ENCODE data around the gene RYK.

DNA sequence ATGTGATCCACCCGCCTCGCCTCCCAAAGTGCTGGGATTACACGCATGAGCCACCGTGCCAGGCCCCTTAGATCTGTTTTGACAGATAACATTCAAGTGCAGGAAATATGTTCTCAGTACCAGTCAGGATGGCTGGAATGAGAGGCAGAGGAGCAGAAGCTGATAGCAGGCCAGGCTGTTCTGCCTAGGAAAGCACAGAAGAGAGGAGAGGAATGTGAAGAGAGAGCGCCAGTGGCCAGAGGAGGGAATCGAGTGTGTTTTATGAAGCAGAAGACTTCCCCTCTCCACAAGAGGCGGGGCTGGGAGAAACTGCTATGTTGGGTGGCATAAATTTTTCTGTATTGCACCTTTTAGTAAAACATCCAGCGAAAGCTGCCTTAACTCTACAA, 32.0 kb upstream of the RYK start:
- TF ChIP-seq POLR2A (IDR thresholded peaks at IDR 0.05): no peak
- TF ChIP-seq, protein P1, sequence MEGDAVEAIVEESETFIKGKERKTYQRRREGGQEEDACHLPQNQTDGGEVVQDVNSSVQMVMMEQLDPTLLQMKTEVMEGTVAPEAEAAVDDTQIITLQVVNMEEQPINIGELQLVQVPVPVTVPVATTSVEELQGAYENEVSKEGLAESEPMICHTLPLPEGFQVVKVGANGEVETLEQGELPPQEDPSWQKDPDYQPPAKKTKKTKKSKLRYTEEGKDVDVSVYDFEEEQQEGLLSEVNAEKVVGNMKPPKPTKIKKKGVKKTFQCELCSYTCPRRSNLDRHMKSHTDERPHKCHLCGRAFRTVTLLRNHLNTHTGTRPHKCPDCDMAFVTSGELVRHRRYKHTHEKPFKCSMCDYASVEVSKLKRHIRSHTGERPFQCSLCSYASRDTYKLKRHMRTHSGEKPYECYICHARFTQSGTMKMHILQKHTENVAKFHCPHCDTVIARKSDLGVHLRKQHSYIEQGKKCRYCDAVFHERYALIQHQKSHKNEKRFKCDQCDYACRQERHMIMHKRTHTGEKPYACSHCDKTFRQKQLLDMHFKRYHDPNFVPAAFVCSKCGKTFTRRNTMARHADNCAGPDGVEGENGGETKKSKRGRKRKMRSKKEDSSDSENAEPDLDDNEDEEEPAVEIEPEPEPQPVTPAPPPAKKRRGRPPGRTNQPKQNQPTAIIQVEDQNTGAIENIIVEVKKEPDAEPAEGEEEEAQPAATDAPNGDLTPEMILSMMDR (IDR thresholded peaks at IDR 0.05): no peak
